GM21360 (cell line): ENCODE measurements around the gene GNB4.
A peak's percentile ranks its signal among the peaks of the same experiment; 100 is the strongest.

Source experiments
- ATAC-seq: cut with Tn5 transposase; IDR thresholded peaks from one replicate; pipeline ENCODE4 v1.9.1; 2021; ENCODE audit warnings: mild to moderate bottlenecking, moderate library complexity; ENCODE audit not compliant: unreplicated experiment

GNB4 gene

DNA sequence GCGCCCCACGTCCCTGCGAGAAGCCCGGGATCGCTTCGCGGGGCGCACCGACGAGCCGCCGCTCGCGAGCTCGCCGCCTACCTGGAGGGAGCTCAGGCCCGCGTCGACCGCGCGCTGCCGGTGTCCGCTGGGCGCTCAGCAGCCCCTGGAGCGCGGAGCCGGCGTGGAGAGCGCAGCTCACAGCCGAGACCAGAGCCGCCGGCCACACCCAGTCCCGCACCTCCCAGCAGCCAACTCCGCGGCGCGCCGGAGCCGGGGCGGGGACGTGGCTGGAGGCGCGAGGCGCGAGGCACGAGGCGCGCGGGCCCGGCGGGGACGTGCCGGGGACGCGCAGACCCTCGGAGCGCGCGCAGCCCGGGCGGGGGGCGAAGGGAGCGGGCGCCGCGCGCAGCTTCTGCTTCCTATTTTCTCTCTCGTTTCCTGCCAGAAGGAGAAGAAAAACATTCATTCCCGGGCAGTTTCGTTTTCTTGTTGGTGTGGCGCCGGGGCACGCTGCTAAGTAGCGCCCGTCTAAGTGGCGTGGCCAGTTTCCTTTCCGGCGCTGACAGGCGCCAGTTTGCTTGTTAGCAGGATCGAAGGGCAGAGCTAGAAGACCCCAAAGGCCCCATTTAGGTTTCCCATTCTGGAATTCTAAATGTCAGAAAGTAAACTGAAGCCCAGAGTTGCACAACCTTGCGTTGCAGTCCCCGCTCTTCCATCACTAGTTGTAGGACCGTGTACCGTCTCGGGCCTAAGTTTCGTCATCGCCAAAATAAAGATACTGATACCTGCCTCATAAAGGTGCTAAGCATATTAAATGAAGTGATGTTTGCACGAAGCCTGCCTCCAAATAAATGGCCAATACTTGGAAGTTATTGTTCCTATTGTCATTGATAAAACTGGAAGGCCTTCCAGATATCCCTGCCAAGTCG lies at the start of gene GNB4:
Gene GNB4, minus strand, starts transcription at position 206 of the 911 bp plus-strand sequence. CDS start 25,270 bp downstream, outside the sequence.
- ATAC-seq: peak; percentile 81

DNA sequence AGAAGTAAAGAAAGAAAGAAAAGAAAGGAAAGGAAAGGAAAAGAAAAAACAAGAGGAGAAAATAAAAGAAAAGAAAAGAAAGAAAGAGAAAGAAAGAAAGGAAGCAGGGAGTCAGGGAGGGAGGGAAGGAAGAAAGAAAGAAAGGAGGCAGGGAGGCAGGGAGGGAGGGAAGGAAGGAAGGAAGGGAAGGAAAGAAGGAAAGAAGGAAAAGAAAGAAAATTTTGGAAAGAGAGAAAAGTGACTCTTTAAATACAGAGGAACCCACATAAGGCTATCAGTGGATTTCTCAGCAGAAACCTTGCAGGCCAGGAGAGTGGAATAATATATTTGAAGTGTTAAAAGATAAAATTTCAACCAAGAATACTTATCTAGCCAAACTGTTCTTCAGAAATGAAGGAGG lies 44.2 kb upstream of the GNB4 start:
- no peak for ATAC-seq

DNA sequence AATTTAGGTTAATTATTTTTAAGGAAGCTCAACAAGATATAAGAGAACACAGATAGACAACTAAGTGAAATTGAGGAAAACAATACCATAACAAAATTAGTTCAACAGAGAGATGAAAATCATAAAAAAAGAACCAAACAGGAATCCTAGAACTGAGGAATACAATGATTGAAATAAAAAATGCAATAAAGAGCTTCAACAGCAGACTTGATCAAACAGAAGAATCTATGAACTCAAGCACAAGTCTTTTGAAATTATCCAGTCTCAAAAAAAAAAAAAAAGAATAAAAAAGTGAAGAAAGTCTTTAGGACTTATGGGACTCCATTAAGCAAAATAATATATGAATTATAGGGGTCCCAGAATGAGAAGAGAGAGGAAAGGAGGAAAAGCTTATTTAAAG lies 42.0 kb upstream of the GNB4 start:
- ATAC-seq: no peak

DNA sequence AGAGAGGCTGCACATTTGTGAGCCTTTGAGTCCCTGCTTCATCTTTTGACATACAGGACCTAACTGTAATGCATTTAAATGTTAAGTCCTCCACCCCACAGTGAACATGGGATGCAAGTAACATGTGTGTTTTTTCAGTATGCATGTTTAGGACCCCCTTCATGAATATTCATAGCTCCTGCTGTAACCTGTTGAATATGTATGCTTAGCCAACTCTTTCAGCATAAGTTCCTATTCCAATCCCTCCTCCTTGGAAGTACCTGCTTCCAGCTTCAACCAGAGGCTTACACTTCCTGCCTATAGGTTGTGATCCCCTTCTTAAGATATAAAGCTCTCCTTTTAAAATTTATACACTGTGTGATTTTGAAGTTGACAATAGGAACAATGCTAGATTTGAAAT lies 36.9 kb upstream of the GNB4 start:
- ATAC-seq: no peak

DNA sequence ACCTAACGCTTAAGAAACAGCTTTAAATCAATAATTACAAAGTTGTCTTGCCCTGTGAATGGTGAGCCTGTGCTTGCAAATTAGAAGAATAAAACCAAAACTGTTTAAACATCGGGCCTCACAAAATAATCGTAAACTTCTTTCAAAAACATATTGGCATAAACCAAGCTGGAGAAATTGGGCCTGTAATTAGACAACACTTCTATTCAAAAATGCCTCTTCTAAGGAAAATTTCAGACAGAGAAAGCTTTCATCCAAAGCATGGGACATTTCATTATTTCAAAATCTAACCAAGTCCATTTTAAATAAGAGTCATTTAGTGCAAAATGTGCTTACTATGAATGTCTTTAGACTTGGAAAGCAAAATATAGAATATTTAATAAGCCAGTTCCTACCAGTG lies 35.5 kb upstream of the GNB4 start:
- no peak for ATAC-seq

DNA sequence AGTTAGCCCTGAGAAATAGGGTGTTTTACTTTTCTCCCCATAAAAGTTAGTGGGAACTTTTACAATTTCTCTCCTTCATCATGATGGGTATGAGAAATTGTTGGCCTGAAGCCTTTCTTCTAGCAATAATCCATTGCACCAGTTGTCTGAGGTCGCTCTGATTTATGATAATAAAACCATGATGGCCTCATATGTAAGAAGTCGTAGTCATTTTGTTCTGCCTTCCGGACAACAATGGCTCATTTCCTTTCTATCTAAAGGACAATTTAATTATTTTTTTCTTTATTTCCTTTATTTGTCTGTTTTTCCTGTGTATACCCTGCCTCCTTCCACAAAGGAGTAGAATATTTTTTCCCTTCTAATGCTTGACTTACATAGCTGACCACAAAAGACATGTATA lies 31.6 kb upstream of the GNB4 start:
- ATAC-seq: no peak

DNA sequence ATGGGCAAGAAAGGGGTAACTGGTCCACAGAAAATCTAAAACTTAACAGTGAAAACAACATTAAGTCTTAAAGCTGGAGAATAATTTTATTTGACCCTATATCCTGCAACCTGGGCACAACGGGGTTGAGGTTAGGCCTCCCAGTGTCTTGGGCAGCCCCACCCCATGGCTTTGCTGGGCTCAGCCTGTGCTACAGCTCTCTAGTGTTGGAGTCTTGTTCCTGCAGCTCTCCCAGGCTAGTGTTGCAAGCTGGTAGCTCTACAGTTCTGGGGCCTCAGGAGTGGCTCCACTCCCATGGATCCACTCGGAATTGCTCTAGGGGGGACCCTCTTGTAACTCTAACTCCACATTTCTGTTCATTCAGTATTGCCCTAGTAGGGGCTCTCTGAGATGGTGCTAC lies 24.9 kb upstream of the GNB4 start:
- no peak for ATAC-seq

DNA sequence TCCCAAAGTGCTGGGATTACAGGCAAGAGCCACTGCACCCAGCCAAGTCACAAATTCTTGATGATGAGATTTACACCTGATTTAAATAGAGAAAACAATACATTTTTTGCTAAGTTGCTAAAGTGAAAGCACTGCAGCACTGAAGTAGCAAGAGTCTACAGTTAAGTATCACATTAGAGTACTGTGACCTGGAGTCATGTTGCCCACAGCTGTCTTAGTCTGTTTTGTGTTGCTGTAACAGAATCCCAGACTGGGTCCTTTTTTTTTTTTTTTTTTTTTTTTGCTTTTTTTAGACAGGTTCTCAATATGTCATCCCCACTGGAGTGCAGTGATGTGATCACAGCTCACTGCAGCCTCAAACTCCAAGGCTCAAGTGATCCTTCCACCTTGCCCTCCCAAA lies 23.2 kb upstream of the GNB4 start:
- ATAC-seq: no peak

DNA sequence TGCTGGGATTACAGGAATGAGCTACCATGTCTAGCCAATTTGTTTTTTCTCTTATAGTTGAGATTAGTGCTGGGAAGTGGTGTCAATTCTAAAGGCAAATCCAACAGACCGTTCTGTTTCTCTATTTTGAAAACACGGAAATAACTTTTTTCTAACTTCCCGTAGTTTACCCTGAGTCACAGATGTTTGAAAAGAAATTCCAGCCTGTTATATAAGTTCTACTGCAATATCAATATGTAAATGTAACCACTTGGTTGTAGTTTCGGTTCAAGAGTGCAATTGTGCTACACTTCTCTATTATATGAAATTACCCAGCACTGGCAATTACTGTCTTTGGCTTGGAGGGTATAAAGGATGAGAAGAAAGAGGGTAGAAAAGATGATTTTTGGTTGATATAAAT lies 22.3 kb upstream of the GNB4 start:
- ATAC-seq: no peak

DNA sequence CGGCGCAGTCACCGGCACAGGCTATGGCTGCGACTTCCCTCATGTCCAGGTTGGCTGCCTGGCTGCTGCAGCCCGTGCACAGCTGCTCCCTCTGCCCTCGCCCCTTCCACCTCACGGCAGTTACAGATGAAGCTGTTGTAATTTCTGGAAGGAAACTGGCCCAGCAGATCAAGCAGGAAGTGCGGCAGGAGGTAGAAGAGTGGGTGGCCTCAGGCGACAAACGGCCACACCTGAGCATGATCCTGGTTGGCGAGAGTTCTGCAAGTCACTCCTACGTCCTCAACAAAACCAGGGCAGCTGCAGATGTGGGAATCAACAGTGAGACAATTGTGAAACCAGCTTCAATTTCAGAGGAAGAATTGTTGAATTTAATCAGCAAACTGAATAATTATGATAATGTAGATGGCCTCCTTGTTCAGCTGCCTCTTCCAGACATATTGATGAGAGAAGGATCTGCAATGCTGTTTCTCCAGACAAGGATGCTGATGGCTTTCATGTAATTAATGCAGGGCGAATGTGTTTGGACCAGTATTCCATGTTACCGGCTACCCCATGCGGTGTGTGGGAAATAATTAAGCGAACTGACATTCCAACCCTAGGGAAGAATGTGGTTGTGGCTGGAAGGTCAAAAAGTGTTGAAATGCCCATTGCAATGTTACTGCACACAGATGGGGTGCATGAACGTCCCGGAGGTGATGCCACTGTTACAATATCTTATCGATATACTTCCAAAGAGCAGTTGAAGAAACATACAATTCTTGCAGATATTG lies 13.2 kb upstream of the GNB4 start:
- ATAC-seq: peak; percentile 66

DNA sequence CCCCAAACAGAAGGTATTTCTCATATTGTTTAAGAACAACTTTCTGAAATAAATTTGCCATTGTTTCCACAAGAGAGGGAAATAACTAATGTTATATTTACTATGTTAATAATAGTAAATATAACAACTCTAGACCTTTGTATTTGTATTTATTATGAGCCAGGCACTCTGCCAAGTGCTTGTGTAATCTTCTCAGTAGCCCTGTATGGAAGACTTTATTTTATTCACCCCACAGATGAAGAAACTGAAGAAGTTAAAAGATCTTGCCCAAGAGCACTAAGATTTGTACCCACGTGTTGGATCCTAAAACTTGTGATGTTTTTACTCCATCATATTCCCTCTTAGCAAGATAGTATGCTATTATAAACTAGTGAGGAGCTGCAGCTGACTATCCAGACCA lies 12.0 kb upstream of the GNB4 start:
- no peak for ATAC-seq

DNA sequence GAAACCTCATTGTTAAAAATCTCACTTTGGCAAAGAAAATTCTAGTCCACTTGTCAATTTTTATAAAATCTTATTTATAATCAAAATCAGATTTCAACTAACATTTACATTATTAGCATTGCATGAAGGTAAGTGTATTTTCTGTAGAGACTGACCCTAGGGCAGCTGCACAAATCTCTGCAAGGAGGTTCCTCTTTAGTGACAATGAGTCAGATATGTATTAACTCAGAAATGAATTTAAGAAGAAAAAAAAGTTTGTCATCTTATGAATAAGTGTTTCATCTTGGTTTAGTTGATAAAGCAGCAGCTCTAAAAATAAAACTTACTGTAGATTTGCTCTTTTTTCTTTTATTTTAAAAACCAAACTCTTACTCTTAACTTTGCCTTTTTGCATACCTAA lies 9.0 kb upstream of the GNB4 start:
- ATAC-seq: no peak

DNA sequence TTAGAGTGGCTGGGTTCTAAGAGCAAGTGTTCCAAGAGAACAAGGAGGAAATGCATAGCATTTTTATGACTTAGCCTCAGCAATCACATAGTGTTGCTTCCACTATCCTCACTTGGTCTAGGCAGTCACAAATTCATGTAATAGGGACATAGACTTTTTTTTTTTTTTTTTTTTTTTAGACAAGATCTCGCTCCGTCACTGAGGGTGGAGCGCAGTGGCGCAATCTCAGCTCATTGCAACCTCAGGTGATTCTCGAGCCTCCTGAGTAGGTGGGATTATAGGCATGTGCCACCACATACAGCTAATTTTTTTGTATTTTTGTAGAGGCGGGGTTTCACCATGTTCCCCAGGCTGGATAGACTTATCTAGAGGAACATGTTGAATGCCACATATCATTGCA lies 4.7 kb upstream of the GNB4 start:
- ATAC-seq: no peak

DNA sequence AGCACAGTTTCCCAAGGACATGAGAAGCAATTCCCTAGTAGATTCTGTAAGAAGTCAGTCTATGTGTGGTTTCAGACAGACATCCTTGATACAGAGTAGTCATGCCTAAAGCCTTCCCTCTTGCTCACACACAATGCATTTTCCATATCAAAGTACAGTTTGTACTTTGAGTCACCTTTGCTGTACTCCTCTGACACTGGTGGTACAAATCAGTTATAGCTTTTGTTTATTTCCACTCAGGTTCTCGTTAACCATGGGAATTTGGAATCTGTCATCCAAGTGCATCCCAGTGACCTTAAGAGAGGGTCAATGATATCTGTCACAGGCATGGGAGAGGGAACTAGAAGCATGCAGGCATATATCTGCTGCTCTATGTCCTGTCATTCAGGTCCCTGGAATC lies 3.6 kb upstream of the GNB4 start:
- ATAC-seq: no peak

DNA sequence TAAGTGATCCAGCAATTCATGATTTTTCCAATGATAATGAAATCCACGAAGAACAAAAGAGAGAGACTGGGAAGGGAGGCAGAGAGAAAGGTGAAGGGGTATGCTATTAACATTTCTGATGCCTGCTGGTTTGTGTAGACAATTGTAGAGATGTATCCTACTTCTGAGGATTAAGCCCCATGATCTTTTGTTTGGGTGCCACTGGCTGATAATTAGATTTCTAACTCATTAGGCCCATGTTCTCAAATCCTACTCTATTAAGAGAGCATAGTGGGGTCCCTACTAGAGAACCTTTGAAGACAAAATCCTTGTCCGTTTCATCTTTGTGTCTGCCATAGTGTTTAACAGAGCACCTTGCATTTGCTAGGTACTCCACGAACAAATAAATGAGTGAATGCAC lies 2.7 kb upstream of the GNB4 start:
- ATAC-seq: no peak

DNA sequence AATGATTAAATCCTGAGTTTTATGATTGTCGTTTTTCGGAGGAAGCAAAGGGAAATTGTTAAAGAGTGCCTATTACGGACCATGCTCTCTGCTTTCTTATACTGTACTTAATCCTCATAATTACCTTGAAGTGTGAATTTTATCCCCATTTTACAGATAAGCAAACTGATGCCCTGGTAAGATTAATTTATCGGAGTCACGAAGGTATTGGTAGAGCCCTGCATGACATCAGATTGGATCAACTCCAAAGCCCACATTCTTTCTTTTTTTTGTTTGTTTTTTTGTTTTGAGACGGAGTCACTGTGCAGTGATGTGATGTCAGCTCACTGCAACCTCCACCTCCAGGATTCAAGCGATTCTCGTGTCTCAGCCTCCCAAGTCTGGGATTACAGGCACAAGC lies 1.6 kb upstream of the GNB4 start:
- no peak for ATAC-seq

DNA sequence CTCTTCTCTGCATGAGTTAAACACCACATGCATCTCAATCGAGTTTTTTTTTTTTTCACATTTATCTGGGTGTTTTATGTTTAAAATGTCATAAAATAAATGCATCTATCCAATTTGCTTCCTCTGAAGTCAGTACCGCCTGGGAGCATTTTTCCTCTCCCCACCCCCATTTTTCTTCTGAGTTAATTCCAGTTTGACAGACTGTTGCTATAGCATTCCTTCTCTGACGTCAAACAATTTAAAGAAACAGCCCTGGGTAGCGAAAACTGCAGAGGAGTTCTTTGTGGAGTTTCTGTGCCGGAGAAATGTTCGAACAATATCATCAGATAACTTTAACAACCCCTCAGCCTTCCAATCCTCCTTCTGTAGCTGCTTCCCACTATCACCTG lies 900 bp upstream of the GNB4 start:
- no peak for ATAC-seq

DNA sequence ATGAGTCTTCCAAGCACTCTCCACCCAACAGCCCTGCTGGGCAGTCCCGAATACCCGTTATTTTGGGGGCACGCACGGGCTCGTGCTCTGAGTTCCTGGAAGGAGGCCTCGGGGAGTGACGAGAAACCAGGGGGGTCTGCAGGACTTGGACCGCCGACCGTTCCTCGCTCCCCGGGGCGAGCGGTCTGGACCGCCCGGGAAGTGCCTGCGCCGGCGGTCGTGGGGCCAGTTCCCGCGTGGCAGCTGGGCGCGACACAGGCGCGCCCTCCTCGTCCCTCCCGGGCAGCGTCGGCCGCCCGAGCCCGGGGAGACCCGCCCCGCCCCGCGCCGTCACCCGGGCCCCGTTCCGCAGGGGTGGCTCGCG lies 387 bp downstream of the GNB4 start:
- ATAC-seq: peak; percentile 39

DNA sequence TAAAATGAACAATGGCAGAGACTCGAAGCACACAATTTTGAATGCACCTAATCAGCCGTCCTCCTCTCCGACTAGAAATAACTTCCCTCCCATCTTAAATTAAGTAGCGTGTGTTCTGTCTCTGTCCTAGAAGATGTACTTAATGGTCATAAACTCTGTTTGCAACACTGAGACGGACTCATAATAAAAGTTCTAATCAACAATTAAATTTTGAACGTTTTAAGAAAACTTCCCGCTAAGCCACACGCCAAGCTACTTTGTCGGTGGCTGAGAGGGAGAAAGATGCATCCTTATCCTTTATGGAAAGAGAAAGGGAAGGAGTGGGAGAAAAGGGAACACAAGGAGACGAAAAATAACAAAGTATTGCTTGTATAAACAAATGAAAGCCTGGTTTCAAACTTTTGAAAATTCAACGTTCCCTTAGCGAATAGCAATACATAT lies 989 bp downstream of the GNB4 start:
- no peak for ATAC-seq

DNA sequence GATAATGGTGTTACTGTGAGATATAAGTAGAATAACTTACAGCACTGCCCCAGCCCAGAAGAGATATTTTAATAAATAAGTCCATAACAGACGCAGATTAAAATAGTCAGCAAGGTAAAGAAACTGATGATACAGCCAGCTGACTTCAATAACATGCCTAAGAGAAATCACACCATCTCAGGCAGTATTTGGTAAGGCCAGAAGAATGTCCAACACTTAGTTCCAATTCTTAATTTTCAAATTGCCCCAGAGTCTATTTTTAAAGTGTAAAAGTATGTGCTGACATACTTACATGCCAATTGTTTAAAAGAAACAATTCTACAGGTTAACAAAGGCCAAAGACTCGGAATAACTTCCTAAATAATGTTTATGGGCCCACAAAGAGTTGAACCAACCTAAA lies 1.6 kb downstream of the GNB4 start:
- ATAC-seq: no peak

DNA sequence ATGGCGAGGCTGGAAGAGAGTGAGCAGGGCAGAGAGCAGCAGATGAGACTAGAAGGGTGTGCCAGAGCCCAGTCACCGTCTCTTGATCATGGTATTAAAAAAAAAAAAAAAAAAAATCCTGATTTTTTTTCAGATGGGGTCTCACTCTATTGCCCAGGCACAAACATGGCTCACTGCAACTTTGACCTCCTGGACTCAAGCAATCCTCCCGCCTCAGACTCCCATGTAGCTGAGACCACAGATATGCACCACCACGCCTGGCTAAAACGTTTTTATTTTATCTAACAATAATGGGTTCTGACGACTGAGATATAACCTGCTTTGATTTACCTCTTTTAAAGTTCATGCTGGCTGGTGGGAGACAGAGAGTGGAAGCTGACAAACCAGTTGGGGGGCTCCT lies 4.0 kb downstream of the GNB4 start:
- no peak for ATAC-seq

DNA sequence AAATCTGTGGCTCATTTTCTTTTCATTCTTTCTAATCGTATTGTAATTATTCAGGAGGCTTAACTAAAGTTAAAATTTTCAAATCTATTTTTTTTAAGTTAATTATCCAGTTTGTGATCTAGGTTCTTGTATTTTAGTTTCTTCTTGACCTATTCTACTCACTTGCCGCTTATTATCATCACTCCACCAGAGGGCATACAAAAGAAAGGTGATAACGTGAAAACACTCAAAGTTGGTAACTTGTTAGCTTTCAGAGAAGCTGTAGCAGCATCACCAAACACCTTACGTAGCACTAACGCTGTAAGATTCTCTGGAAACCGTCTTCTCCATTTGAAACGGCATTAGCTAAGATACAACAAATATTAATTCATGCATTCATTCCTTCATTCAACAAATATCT lies 4.8 kb downstream of the GNB4 start:
- ATAC-seq: no peak
